Fibroblast of mammary gland (primary cell): ENCODE measurements around the gene CCDC74A.
"Not testable (repeated sequence)": the region's sequence is repeated elsewhere in the genome, so short reads cannot be mapped to it uniquely, and the experiment has no call there.

Experiments
- DNase-seq: peaks from one replicate; pipeline ENCODE4 v3.0.0-alpha.2; 2010; ENCODE audit warnings: low read depth
- H3K4me3 ChIP-seq: 2 replicates; pipeline ENCODE4 v1.5.1; 2011; ENCODE audit warnings: low read depth, mild to moderate bottlenecking, low read length, moderate library complexity; ENCODE audit not compliant: control insufficient read depth
- CTCF ChIP-seq: conservative IDR thresholded peaks from 2 replicates; pipeline ENCODE4 v1.5.1; 2011; ENCODE audit warnings: low read depth, low read length, inconsistent platforms; ENCODE audit not compliant: control insufficient read depth, insufficient read depth

Gene CCDC74A

DNA sequence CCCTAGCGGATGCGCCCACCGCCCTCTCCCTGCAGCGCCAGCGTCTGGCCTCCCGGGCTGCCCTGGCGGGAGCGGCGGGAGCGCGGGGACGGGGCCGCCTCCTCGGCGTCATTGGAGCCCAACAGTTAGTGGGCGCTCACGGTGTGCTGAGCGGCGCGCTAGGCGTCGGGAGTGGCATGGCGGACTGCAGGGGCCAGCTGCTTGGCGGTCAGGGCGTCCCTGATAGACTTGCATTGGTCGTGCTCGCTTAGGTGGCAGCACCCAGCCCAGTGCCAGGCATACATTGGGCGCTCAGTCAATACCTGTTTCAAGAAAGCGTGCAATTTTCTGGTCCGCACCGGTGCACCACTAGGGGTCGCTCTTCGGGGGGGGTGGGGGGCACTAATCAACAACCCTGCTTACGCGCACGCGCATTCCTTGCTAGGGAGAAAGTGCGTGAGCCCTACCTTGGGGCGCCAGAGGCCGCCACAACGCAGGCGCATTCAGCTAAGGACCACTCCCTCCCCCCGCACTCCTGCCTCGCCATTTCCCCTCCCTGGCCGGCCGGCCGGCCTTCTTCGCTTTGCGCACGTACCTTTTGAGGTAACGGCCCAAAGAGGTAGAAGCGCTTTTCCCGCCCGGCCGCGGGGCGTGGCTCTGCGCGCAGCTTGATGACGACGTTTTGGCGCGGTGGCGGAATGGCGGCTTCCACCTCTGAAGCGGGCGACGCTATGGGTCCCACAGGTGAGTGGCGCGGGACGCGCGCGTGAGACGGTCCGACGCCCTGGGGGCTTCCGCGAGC is 35.1 kb upstream of the CCDC74A start:
- peak; percentile 86 for DNase-seq
- TF ChIP-seq CTCF: peak; percentile 54
- H3K4me3 ChIP-seq: peak overlapping the region; percentile 82

DNA sequence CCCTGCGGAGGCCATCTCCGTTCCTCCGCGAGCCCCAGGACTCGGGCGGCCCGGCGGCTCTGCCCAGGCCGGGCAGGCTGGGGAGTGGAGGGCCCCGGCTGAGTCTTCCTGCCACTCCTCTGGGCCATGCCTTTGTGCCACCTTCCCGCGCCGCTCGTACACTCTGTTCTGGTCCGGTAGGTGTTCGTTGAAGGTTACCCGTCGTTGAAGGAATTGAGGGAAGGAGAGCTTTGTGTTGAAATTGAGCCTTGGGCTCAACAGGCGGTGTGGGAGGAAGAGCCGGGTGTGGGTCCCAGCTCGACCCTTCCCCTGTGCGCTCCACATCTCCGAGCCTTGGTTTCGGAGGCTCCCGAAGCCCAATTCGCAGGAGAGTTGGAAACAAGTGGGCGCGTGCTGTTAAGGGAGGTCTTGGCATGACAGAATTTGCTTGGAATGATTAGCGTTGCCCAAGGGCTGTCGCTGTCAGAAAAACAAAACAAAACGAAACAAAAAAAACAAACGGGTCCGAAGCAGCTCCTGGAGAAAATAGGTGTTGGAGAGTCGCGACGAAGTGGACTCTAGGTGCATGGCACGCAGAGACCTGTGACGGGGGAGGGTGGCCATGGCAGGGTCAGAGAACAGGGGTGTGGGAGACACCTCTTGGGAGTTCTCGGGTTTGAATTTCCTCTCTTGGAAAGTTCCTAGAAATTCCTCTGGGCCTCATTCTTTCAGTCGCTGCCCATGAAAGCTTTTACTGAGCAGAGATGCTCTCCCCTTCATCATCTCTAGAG is 34.3 kb upstream of the CCDC74A start:
- DNase-seq: no peak
- H3K4me3 ChIP-seq: peak overlapping the region; percentile 82
- TF ChIP-seq CTCF: no peak

DNA sequence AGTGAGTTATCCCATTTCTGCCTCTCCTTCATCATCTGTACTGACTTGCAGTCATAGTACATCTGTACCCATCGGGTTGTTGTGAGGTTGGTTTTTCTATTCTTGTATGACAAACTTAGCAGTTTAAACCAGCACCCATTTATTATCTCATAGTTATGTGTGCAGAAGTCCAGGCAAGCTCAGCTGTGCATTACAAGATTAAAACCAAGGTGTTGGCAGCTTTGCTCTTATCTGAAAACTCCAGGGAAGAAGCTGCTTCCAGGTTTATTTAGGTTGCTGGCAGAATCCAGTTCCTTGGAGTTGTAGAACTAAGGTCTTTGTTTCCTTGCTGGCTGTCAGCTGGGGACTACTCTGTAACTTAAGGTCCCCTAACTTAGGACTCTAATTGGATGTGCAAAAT is 32.2 kb upstream of the CCDC74A start:
- DNase-seq: not testable (repeated sequence)

GRCh38 chr2:131498321-131498973 is 29.2 kb upstream of the CCDC74A start:
- H3K4me3 ChIP-seq: not testable (repeated sequence)
- DNase-seq: peak; percentile 87

More for the DNA sequence above, 32.2 kb upstream of the CCDC74A start:
- H3K4me3 ChIP-seq: not testable (repeated sequence)

- not testable (repeated sequence) for DNase-seq, H3K4me3 ChIP-seq
Observed at GRCh38 chr2:131503587-131503986, 24.1 kb upstream of the CCDC74A start.

DNA sequence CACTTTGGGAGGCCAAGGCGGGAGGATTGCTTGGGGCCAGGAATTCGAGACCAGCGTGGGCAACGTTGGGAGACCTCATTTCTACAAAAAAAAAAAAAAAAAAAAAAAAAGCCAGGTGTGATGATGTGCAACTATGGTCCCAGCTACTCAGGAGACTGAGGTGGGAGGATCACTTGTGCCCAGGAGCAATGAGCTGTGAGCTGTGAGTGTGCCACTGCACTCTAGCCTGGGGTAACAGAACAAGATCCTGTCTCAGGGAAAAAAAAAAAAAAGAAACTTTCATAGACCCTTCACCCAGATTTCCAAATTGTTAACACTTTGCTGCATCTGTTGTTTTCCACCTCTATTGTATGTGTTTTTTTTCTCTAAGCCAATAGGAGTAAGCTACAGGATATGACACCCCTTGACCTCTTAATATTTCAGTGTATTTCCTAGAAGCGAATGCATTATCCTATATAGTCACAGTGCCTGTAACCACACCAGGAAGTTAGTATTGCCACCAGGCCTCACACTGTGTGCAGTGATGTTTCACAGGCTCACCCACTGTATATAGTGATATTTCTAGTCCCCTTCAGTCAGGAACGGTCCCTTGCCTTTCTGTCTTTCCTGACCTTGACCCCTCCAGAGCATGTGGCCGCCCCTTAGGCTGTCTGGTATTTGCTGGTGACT is 23.5 kb upstream of the CCDC74A start:
- not testable (repeated sequence) for DNase-seq, H3K4me3 ChIP-seq

DNA sequence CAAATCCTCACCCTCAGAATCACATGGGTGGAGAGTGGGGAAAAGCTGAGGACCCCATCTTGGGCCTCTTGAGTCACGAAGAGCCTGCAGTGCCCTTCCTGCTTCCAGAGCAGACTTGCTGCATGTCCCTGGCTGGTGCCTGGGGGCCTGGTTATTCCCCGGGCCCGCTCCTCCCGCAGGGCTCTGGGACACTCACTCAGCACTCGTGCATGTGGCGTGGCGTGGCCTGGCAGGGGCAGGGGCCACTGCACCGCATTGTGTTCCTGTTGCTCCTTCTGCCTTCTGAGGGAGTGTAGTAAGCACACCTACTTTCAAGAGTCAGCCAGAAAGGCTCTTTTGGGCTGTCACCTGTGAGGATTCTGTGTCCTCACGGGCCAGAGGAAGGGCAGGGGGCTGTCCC is 18.1 kb upstream of the CCDC74A start:
- no peak overlapping the region for H3K4me3 ChIP-seq
- TF ChIP-seq CTCF: no peak
- DNase-seq: no peak

- H3K4me3 ChIP-seq: not testable (repeated sequence)
- peak; percentile 58 for DNase-seq
Observed at GRCh38 chr2:131511291-131511968, 16.3 kb upstream of the CCDC74A start.

DNA sequence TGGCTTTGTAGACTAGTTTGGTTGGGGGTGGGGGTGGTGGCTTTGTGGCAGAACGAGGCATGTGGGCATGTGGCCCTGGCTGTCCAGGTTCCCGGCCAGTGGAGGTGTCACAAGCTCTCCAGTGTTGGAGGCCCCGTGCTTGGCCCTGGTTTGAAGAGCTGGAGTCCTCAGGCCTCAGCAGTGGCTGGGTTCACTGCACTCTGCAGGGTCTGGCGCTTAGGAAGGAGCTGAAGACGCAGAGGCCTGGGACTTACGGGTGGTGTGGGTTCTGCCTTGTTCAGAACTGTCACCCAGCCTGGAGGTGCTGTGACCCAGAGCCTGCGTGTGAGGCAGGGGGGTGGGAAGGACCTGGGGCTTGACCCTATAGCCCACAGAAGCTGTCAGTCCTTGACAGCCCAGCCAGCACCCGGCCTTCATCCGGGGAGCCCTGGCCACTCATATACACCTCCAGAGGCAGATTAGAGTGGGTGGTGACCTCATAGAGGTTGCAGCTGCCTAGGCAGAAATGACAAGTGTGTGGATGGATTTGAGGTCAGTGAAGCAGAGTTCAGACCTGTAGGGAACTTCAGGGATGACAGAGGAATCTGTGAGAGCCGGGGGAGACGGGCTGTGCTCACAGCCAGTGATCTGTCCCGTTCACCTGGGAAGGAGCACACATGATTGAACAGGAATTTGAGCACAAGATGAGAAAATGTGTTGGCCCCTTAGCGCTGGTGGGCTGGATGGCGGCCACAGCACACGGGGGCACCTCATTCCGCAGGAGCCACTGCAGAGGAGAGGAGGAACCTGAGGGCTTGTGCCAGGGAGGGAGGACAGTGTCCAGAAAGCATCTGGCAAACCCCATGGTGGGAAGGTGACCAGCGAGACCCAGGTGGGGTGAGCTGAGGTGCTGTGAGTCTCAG is 15.5 kb upstream of the CCDC74A start:
- DNase-seq, H3K4me3 ChIP-seq: not testable (repeated sequence)

DNA sequence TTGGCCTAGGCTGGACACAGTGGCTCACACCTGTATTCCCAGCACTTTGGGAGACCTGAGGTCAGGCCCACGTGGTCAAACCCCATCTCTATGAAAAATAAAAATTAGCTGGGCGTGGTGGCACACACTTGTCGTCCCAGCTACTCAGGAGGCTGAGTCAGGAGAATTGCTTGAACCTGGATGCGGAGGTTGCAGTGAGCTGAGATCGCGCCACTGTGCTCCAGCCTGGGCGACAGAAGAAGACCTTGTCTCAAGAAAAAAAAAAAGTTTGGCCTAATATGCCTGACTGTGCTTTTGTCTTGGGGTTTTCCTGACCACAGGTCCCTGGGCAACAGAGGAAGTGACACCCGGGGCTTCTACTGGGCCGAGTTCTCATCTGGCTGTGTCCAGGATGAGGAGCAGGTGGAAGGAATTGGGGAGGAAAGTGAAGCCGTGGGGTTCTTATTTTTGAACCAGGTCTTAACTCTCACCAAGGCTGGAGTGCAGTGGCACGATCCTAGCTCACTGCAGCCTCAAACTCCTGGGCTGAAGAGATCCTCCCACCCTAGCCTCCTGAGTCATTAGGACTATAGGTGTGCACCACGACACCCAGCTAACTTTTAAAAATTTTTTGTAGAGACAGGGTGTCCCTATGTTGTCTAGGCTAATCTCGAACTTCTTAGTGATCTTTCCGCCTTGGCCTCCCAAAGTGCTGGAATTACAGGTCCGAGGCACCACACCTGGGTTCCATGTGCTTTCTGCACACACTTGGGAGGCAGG is 13.1 kb upstream of the CCDC74A start:
- not testable (repeated sequence) for DNase-seq, H3K4me3 ChIP-seq

DNA sequence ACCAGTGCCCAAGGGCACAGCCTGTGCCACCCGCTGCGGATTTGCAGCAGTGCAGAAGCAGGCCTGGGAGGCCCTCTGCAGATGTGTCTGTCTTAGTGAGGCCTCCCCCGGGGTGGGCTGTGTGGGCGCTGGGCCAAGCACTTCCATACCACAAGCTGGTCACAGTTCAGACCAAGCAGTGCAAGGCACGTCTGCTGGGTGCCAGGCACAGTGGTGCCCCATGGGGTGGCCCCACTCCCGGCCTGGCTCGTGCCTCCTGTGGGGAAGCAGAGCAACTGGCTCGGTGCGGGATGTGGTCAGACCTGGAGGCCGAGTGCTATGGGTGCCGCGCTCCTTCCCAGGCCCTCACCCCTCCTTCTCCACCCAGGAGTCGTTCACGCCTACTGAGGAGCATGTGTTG is 12.5 kb upstream of the CCDC74A start:
- H3K4me3 ChIP-seq, DNase-seq: not testable (repeated sequence)
